SK-N-SH treated with all-trans-retinoic acid at 6 μM for 48 hours (cell line): Measurements from ENCODE around the gene CRX.

Source experiments
- CSDC2 ChIP-seq: fragments of 250-450 bp; sonication (Bioruptor Pico); IDR thresholded peaks from 2 replicates; pipeline ENCODE4 v1.5.0; 2020; ENCODE audit warnings: mild to moderate bottlenecking, moderate library complexity
- ESRRG ChIP-seq: fragments of 250-450 bp; sonication (Bioruptor Pico); IDR thresholded peaks from 2 replicates; pipeline ENCODE4 v1.6.1; 2021; ENCODE audit warnings: mild to moderate bottlenecking
- RARB ChIP-seq: fragments of 250-450 bp; sonication (Bioruptor Pico); IDR thresholded peaks from 2 replicates; pipeline ENCODE4 v1.8.0; 2021; ENCODE audit warnings: mild to moderate bottlenecking, moderate library complexity
- ZNF8 ChIP-seq: fragments of 450-650 bp; formaldehyde crosslinking; IDR thresholded peaks from 2 replicates; pipeline ENCODE4 v1.5.0; 2020; ENCODE audit warnings: mild to moderate bottlenecking, moderate library complexity

DNA sequence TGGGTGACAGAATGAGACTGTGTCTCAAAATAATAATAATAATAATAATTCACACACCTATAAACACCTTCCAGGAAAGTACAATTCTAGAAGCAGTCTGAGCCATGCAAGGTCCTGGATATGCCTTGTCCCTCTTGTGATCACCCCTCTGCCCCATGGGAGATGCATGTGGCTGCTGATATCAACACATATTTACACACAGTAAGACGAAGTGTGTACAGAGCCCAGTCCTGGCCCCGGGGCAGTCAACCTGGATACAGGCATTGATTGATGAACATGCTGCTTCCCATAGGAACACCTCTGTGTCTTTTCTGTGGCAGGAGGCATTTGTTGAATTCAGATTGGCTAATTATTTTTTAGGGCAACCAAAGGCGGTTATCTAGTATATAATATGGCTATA is 61.2 kb downstream of the CRX start:
- TF ChIP-seq RARB (CRISPR knock-in tag) (no peak), ZNF8 (CRISPR knock-in tag) (no peak), CSDC2 (CRISPR knock-in tag) (no peak), ESRRG (CRISPR knock-in tag) (no peak)
